Measurements from ENCODE around the gene SLC12A4. TPM values are rescaled to one million over a fixed set of nuclear protein-coding genes. Genes with fewer than 3 reads are reported as not detected.

Gene SLC12A4
- total and polyA plus RNA-seq, 2 experiments from 2014 or later: 19.9 to 53.0 TPM

DNA sequence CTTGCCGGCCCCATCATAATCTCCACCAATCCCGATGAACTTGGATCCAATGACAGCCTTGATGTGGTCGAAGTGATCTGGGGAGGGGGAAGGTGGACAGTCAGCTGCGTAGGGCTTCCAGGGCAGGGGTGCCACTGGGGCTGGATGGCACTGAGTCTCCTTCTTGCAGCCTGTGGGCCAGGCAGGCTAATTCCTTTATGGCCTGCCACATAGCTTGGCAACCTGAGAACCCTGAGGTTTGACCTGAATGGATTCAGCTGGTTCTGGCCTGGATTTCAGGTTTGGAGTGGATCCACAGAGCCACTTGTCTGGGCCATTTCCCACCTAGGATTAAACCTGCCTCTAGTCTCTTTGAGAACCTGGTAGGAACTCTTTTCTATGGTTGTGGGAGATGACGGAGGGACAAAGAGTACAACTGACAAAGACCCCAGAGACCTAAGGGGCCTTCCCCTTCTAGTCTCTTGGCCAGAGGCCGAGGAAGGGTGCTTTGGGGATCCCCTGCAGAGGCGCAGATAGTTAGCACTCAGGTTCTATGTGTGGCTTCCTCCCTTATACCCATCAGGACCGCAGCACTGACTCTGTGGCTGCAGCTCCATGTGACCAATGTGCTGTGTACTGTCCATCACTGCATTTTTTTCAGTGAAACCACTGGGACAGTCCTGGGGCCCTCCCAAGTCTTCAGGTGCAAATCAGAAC is 21.0 kb upstream of the SLC12A4 start:
- no peak for DNase-seq (ENCODE audit: low spot score)
- Histone ChIP-seq H3K4me3 (no peak overlapping the region), H3K4me1 (ENCODE audit: insufficient read depth) (no peaks in the 10 kb centered on the region), H3K4me2 (no peak overlapping the region), H3K27me3 (ENCODE audit: insufficient read depth) (peaks cover 3% of the 10 kb centered on the region; the same call in 1 of the 2 replicates), H3K79me2 (replicated peaks; ENCODE audit: insufficient read depth) (no peaks in the 10 kb centered on the region), H3K27ac (ENCODE audit: low read depth) (no peak overlapping the region), H3K9me2 (ENCODE audit: insufficient read depth) (peaks cover 3% of the 10 kb centered on the region; the same call in 1 of the 2 replicates), H4K20me1 (replicated peaks; ENCODE audit: insufficient read depth) (no peaks in the 10 kb centered on the region), H3K36me3 (ENCODE audit: insufficient read depth) (no peaks in the 10 kb centered on the region), H2AFZ (no peak overlapping the region), H3F3A (replicated peaks; ENCODE audit: low read depth) (no peaks in the 10 kb centered on the region)
- Mint-ChIP-seq H3K36me3 (ENCODE audit: low read depth) (no peaks in the 10 kb centered on the region), H3K27me3 (ENCODE audit: insufficient read depth, low read depth, poor library complexity) (peaks cover 18% of the 10 kb centered on the region), H3K4me3 (no peak overlapping the region), H3K9me3 (peaks cover 4% of the 10 kb centered on the region; the same call in 1 of the 3 replicates), H3K4me1 (no peaks in the 10 kb centered on the region), H3K27ac (no peak overlapping the region)
- TF ChIP-seq ZNF114 (CRISPR knock-in tag; IDR thresholded peaks at IDR 0.05) (no peak), POLR2AphosphoS5 (IDR thresholded peaks at IDR 0.05; ENCODE audit: low read depth) (no peak)
- TF ChIP-seq, protein P1, sequence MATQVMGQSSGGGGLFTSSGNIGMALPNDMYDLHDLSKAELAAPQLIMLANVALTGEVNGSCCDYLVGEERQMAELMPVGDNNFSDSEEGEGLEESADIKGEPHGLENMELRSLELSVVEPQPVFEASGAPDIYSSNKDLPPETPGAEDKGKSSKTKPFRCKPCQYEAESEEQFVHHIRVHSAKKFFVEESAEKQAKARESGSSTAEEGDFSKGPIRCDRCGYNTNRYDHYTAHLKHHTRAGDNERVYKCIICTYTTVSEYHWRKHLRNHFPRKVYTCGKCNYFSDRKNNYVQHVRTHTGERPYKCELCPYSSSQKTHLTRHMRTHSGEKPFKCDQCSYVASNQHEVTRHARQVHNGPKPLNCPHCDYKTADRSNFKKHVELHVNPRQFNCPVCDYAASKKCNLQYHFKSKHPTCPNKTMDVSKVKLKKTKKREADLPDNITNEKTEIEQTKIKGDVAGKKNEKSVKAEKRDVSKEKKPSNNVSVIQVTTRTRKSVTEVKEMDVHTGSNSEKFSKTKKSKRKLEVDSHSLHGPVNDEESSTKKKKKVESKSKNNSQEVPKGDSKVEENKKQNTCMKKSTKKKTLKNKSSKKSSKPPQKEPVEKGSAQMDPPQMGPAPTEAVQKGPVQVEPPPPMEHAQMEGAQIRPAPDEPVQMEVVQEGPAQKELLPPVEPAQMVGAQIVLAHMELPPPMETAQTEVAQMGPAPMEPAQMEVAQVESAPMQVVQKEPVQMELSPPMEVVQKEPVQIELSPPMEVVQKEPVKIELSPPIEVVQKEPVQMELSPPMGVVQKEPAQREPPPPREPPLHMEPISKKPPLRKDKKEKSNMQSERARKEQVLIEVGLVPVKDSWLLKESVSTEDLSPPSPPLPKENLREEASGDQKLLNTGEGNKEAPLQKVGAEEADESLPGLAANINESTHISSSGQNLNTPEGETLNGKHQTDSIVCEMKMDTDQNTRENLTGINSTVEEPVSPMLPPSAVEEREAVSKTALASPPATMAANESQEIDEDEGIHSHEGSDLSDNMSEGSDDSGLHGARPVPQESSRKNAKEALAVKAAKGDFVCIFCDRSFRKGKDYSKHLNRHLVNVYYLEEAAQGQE (IDR thresholded peaks at IDR 0.05; ENCODE audit: unreplicated experiment): no peak
- TF ChIP-seq, protein P2, sequence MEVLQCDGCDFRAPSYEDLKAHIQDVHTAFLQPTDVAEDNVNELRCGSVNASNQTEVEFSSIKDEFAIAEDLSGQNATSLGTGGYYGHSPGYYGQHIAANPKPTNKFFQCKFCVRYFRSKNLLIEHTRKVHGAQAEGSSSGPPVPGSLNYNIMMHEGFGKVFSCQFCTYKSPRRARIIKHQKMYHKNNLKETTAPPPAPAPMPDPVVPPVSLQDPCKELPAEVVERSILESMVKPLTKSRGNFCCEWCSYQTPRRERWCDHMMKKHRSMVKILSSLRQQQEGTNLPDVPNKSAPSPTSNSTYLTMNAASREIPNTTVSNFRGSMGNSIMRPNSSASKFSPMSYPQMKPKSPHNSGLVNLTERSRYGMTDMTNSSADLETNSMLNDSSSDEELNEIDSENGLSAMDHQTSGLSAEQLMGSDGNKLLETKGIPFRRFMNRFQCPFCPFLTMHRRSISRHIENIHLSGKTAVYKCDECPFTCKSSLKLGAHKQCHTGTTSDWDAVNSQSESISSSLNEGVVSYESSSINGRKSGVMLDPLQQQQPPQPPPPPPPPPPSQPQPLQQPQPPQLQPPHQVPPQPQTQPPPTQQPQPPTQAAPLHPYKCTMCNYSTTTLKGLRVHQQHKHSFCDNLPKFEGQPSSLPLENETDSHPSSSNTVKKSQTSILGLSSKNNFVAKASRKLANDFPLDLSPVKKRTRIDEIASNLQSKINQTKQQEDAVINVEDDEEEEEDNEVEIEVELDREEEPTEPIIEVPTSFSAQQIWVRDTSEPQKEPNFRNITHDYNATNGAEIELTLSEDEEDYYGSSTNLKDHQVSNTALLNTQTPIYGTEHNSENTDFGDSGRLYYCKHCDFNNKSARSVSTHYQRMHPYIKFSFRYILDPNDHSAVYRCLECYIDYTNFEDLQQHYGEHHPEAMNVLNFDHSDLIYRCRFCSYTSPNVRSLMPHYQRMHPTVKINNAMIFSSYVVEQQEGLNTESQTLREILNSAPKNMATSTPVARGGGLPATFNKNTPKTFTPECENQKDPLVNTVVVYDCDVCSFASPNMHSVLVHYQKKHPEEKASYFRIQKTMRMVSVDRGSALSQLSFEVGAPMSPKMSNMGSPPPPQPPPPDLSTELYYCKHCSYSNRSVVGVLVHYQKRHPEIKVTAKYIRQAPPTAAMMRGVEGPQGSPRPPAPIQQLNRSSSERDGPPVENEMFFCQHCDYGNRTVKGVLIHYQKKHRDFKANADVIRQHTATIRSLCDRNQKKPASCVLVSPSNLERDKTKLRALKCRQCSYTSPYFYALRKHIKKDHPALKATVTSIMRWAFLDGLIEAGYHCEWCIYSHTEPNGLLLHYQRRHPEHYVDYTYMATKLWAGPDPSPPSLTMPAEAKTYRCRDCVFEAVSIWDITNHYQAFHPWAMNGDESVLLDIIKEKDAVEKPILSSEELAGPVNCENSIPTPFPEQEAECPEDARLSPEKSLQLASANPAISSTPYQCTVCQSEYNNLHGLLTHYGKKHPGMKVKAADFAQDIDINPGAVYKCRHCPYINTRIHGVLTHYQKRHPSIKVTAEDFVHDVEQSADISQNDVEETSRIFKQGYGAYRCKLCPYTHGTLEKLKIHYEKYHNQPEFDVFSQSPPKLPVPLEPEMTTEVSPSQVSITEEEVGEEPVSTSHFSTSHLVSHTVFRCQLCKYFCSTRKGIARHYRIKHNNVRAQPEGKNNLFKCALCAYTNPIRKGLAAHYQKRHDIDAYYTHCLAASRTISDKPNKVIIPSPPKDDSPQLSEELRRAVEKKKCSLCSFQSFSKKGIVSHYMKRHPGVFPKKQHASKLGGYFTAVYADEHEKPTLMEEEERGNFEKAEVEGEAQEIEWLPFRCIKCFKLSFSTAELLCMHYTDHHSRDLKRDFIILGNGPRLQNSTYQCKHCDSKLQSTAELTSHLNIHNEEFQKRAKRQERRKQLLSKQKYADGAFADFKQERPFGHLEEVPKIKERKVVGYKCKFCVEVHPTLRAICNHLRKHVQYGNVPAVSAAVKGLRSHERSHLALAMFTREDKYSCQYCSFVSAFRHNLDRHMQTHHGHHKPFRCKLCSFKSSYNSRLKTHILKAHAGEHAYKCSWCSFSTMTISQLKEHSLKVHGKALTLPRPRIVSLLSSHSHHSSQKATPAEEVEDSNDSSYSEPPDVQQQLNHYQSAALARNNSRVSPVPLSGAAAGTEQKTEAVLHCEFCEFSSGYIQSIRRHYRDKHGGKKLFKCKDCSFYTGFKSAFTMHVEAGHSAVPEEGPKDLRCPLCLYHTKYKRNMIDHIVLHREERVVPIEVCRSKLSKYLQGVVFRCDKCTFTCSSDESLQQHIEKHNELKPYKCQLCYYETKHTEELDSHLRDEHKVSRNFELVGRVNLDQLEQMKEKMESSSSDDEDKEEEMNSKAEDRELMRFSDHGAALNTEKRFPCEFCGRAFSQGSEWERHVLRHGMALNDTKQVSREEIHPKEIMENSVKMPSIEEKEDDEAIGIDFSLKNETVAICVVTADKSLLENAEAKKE (CRISPR knock-in tag; IDR thresholded peaks at IDR 0.05): no peak
- ATAC-seq: no peak
